ENCODE measurements around the gene ZCCHC2. TPM values are rescaled to one million over a fixed set of nuclear protein-coding genes. Genes with fewer than 3 reads are reported as not detected.

The ZCCHC2 gene
- total RNA-seq, 1 experiment from 2014 or later: 9.8 TPM

GRCh38 chr18:62605685-62606084 is 82.9 kb downstream of the ZCCHC2 start:
- no peak for DNase-seq (ENCODE audit: extremely low read depth, low read depth)

GRCh38 chr18:62606106-62606505 is 83.3 kb downstream of the ZCCHC2 start:
- no peak for DNase-seq (ENCODE audit: extremely low read depth, low read depth)

- DNase-seq (ENCODE audit: extremely low read depth, low read depth): no peak
These were observed 84.5 kb downstream of the ZCCHC2 start for GRCh38 chr18:62607302-62607701.

GRCh38 chr18:62607708-62608428 is 85.0 kb downstream of the ZCCHC2 start:
- DNase-seq (ENCODE audit: extremely low read depth, low read depth): no peak

GRCh38 chr18:62609764-62610163 is 86.9 kb downstream of the ZCCHC2 start:
- DNase-seq (ENCODE audit: extremely low read depth, low read depth): no peak

- no peak for DNase-seq (ENCODE audit: extremely low read depth, low read depth)
These were observed 87.5 kb downstream of the ZCCHC2 start for GRCh38 chr18:62610351-62610700.

GRCh38 chr18:62610701-62611411 is 88.0 kb downstream of the ZCCHC2 start:
- no peak for DNase-seq (ENCODE audit: extremely low read depth, low read depth)

GRCh38 chr18:62611453-62612288 is 88.8 kb downstream of the ZCCHC2 start:
- DNase-seq (ENCODE audit: extremely low read depth, low read depth): no peak

GRCh38 chr18:62612289-62612645 is 89.4 kb downstream of the ZCCHC2 start:
- no peak for DNase-seq (ENCODE audit: extremely low read depth, low read depth)

GRCh38 chr18:62612776-62613175 is 90.0 kb downstream of the ZCCHC2 start:
- no peak for DNase-seq (ENCODE audit: extremely low read depth, low read depth)

- no peak for DNase-seq (ENCODE audit: extremely low read depth, low read depth)
These were observed 91.7 kb downstream of the ZCCHC2 start for GRCh38 chr18:62614494-62614893.

- no peak for DNase-seq (ENCODE audit: extremely low read depth, low read depth)
These were observed 93.5 kb downstream of the ZCCHC2 start for GRCh38 chr18:62616331-62616805.

- no peak for DNase-seq (ENCODE audit: extremely low read depth, low read depth)
These were observed 95.2 kb downstream of the ZCCHC2 start for GRCh38 chr18:62617793-62618591.

GRCh38 chr18:62618735-62619134 is 95.9 kb downstream of the ZCCHC2 start:
- DNase-seq (ENCODE audit: extremely low read depth, low read depth): no peak

- no peak for DNase-seq (ENCODE audit: extremely low read depth, low read depth)
These were observed 98.7 kb downstream of the ZCCHC2 start for GRCh38 chr18:62621546-62621945.

- no peak for DNase-seq (ENCODE audit: extremely low read depth, low read depth)
These were observed 102.2 kb downstream of the ZCCHC2 start for GRCh38 chr18:62625019-62625418.
